Measurements from ENCODE around the gene FCER2. TPM values are rescaled to one million over a fixed set of nuclear protein-coding genes. Genes with fewer than 3 reads are reported as not detected.

Gene FCER2
- total and polyA plus RNA-seq, 2 of the 13 experiments (the other 11 are each of a cell fraction or from before 2014, with no cell fraction given), result not detected

- TF ChIP-seq ZFP91 (CRISPR knock-in tag; IDR thresholded peaks at IDR 0.05; ENCODE audit: borderline replicate concordance) (peak; percentile 67; the same call in 1 of the 2 replicates), EEA1 (CRISPR knock-in tag; IDR thresholded peaks at IDR 0.05; ENCODE audit: borderline replicate concordance) (no peak), ZNF318 (CRISPR knock-in tag; IDR thresholded peaks at IDR 0.05) (no peak), ZNF235 (CRISPR knock-in tag; IDR thresholded peaks at IDR 0.05; ENCODE audit: borderline replicate concordance) (peak; percentile 82; the same call in 1 of the 2 replicates), SETDB1 (CRISPR knock-in tag; IDR thresholded peaks at IDR 0.05; ENCODE audit: borderline replicate concordance) (no peak), TCF12 (IDR thresholded peaks at IDR 0.05) (no peak), TCF12 (CRISPR knock-in tag; IDR thresholded peaks at IDR 0.05) (peak; percentile 59; the same call in 1 of the 2 replicates), YY1 (IDR thresholded peaks at IDR 0.05; ENCODE audit: insufficient read depth, insufficient replicate concordance, low read depth, low read length) (peak; percentile 76), EP300 (IDR thresholded peaks at IDR 0.05; ENCODE audit: low read depth in 2 of 2, low read length in 2 of 2) (no peak), EP300 (CRISPR knock-in tag; IDR thresholded peaks at IDR 0.05; ENCODE audit: borderline replicate concordance) (no peak), AGO1 (IDR thresholded peaks at IDR 0.05; ENCODE audit: low read depth, low read length, poor library complexity, severe bottlenecking) (peak; percentile 38), ZNF138 (CRISPR knock-in tag; IDR thresholded peaks at IDR 0.05; ENCODE audit: low read depth) (no peak; the same call in 1 of the 2 replicates), ZNF292 (CRISPR knock-in tag; IDR thresholded peaks at IDR 0.05; ENCODE audit: borderline replicate concordance, low read depth) (no peak), AFF4 (CRISPR knock-in tag; IDR thresholded peaks at IDR 0.05) (no peak)
Measured at GRCh38 chr19:7680606-7681339, 21.2 kb downstream of the FCER2 start, which contains the start of gene TRAPPC5 (continued).
